Gastrocnemius medialis (tissue), 4 donors: ENCODE measurements around the gene C8B.

Source experiments
- POLR2A ChIP-seq, 2 donors: fragments of 450-650 bp; IDR thresholded peaks; one replicate each; pipeline ENCODE4 v1.6.1; 2017; ENCODE audit warnings: antibody characterized with exemption in 2 of 2, mild to moderate bottlenecking in 2 of 2, moderate library complexity in 2 of 2
- TF ChIP-seq, protein P1 (sequence below), 5 experiments: fragments of 450-650 bp in 3 of 5; fragments of 200-600 bp in 2 of 5; sonication (generic) in 2 of 5; IDR thresholded peaks in 4 of 5; conservative IDR thresholded peaks in 1 of 5; 1 replicate in 4 of 5; 2 replicates in 1 of 5; pipeline ENCODE4 v1.5.1; 2016 to 2019; ENCODE audit warnings: antibody characterized with exemption in 5 of 5, mild to moderate bottlenecking in 3 of 5, moderate library complexity in 3 of 5

DNA sequence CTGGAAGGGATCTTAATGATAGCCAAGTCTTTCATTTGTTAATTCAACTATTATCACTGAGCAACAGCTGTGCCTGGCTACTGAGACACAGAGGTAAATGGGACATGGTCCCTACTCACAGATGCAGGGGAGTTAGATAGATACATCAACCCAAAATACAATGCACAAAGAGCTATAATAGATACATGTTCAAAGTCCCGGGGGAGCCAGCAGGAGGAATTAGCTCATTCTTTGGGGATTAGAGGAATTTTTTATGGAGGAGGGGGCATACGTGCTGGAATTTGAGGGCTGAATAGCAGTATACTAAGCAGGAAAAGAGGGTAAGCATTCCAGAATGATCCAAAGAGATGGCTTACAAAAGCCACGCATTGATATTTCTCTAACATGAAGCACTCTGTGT is 34.6 kb downstream of the C8B start:
- TF ChIP-seq, protein P1, sequence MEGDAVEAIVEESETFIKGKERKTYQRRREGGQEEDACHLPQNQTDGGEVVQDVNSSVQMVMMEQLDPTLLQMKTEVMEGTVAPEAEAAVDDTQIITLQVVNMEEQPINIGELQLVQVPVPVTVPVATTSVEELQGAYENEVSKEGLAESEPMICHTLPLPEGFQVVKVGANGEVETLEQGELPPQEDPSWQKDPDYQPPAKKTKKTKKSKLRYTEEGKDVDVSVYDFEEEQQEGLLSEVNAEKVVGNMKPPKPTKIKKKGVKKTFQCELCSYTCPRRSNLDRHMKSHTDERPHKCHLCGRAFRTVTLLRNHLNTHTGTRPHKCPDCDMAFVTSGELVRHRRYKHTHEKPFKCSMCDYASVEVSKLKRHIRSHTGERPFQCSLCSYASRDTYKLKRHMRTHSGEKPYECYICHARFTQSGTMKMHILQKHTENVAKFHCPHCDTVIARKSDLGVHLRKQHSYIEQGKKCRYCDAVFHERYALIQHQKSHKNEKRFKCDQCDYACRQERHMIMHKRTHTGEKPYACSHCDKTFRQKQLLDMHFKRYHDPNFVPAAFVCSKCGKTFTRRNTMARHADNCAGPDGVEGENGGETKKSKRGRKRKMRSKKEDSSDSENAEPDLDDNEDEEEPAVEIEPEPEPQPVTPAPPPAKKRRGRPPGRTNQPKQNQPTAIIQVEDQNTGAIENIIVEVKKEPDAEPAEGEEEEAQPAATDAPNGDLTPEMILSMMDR (IDR thresholded peaks at IDR 0.05 in 4 of 5, conservative IDR thresholded peaks at IDR 0.05 in 1 of 5): no peak
- TF ChIP-seq POLR2A (IDR thresholded peaks at IDR 0.05): no peak
